C4-2B (cell line): Measurements from ENCODE around the gene EPB41.

Source experiments
- CTCF ChIP-seq: fragments of 450-650 bp; conservative IDR thresholded peaks from 2 replicates; pipeline ENCODE4 v1.5.1; 2017; ENCODE audit warnings: mild to moderate bottlenecking
- ZFX ChIP-seq: fragments of 450-650 bp; IDR thresholded peaks from 2 replicates; pipeline ENCODE4 v1.6.1; 2017

GRCh38 chr1:28887835-28888682, 26.3 kb upstream of the EPB41 start:
- TF ChIP-seq CTCF = no peak
- TF ChIP-seq ZFX = no peak
